Cerebellar nuclear complex (tissue), 1 donor: ENCODE data around the gene IRAK1.

Experiments
- DNase-seq, 2 experiments: peaks; one replicate each; lab custom pipeline; 2025; lab: John Stamatoyannopoulos, UW

IRAK1 gene

GRCh38 chrX:154019061-154019621 is 561 bp downstream of the IRAK1 start:
- DNase-seq = no peak

GRCh38 chrX:154018518-154019060 is 1.1 kb downstream of the IRAK1 start:
- no peak for DNase-seq

GRCh38 chrX:154017766-154018517 is 1.8 kb downstream of the IRAK1 start:
- no peak for DNase-seq

- DNase-seq = no peak
Observed at GRCh38 chrX:154016366-154017076, 3.2 kb downstream of the IRAK1 start.

- DNase-seq = no peak
Observed at GRCh38 chrX:154015581-154016264, 4.0 kb downstream of the IRAK1 start.

- DNase-seq = no peak
Observed at GRCh38 chrX:154014429-154015380, 5.0 kb downstream of the IRAK1 start.

GRCh38 chrX:154013614-154014360 is 5.9 kb downstream of the IRAK1 start:
- DNase-seq = no peak

- no peak for DNase-seq
Observed at GRCh38 chrX:154013001-154013421, 6.7 kb downstream of the IRAK1 start.

- no peak for DNase-seq
Observed at GRCh38 chrX:154012336-154012991, 7.2 kb downstream of the IRAK1 start.

- DNase-seq = no peak
Observed at GRCh38 chrX:154011376-154012335, 8.0 kb downstream of the IRAK1 start.

- DNase-seq = no peak
Observed at GRCh38 chrX:154010330-154011087, 9.2 kb downstream of the IRAK1 start.

GRCh38 chrX:154008521-154008920 is 11.2 kb downstream of the IRAK1 start:
- no peak for DNase-seq

GRCh38 chrX:154006947-154007346 is 12.8 kb downstream of the IRAK1 start:
- DNase-seq = no peak

GRCh38 chrX:154004315-154004714 is 15.4 kb downstream of the IRAK1 start:
- DNase-seq = no peak

- no peak for DNase-seq
Observed at GRCh38 chrX:154002215-154002719, 17.4 kb downstream of the IRAK1 start.

- no peak for DNase-seq
Observed at GRCh38 chrX:154000051-154000450, 19.7 kb downstream of the IRAK1 start.

GRCh38 chrX:153999359-154000037 is 20.2 kb downstream of the IRAK1 start:
- DNase-seq = no peak
